Inflammatory macrophage treated with lipopolysaccharide for 1 hour (primary cell): ENCODE results near the gene OR5L2.
"Not testable (repeated sequence)": the region's sequence is repeated elsewhere in the genome, so short reads cannot be mapped to it uniquely, and the experiment has no call there.

ENCODE experiments used
- DNase-seq, 2 donors: peaks; one replicate each; pipeline ENCODE4 v3.0.0-alpha.2; 2020 to 2022

Gene OR5L2

GRCh38 chr11:55826919-55827318 lies at the start of gene OR5L2:
OR5L2 (plus strand) TSS chr11:55827219; CDS start chr11:55827219, 0 bp downstream.
- no peak for DNase-seq

GRCh38 chr11:55791606-55792005 lies 35.4 kb upstream of the OR5L2 start:
- DNase-seq, result no peak

GRCh38 chr11:55793321-55793720 lies 33.7 kb upstream of the OR5L2 start:
- DNase-seq, result no peak

- DNase-seq, result no peak
Measured at GRCh38 chr11:55795256-55795655, 31.8 kb upstream of the OR5L2 start, which contains the start of gene OR5D14. OR5D14 (plus strand) TSS chr11:55795556; CDS start chr11:55795556, 0 bp downstream.

GRCh38 chr11:55806248-55806647 lies 20.8 kb upstream of the OR5L2 start:
- no peak for DNase-seq

- no peak for DNase-seq
Measured at GRCh38 chr11:55811067-55811466, 16.0 kb upstream of the OR5L2 start, which contains the start of gene OR5L1. OR5L1 (plus strand) TSS chr11:55811367; CDS start chr11:55811467, 100 bp downstream.

GRCh38 chr11:55819330-55819729 lies 7.7 kb upstream of the OR5L2 start, which contains the start of gene OR5D18:
OR5D18 (plus strand) TSS chr11:55819630; CDS start chr11:55819630, 0 bp downstream.
- DNase-seq, result no peak

GRCh38 chr11:55838452-55838851 lies 11.4 kb downstream of the OR5L2 start, which contains the start of gene OR5D16:
OR5D16 (plus strand) TSS chr11:55838752; CDS start chr11:55838752, 0 bp downstream.
- DNase-seq, result no peak

GRCh38 chr11:55847453-55847852 lies 20.4 kb downstream of the OR5L2 start:
- no peak for DNase-seq

GRCh38 chr11:55849037-55849436 lies 22.0 kb downstream of the OR5L2 start:
- DNase-seq, result no peak

- no peak for DNase-seq
Measured at GRCh38 chr11:55852141-55852540, 25.1 kb downstream of the OR5L2 start.

GRCh38 chr11:55854704-55855103 lies 27.7 kb downstream of the OR5L2 start:
- no peak for DNase-seq

GRCh38 chr11:55867354-55867753 lies 40.3 kb downstream of the OR5L2 start:
- not testable (repeated sequence) for DNase-seq

- not testable (repeated sequence) for DNase-seq
Measured at GRCh38 chr11:55872731-55873130, 45.7 kb downstream of the OR5L2 start.

- not testable (repeated sequence) for DNase-seq
Measured at GRCh38 chr11:55873146-55873545, 46.1 kb downstream of the OR5L2 start.
